ENCODE measurements around the gene SETD2.

GRCh38 chr3:46978985-46979944 lies 184.6 kb downstream of the SETD2 start, which contains the start of gene NBEAL2:
- TF ChIP-seq CTCF (conservative IDR thresholded peaks at IDR 0.05; ENCODE audit: low read depth in 2 of 2) (no peak; a peak in 1 of 4 replicates), EZH2 (IDR thresholded peaks at IDR 0.05; ENCODE audit: low read depth, unreplicated experiment) (no peak), JUNB (IDR thresholded peaks at IDR 0.05; ENCODE audit: unreplicated experiment) (no peak), REST (IDR thresholded peaks at IDR 0.05; ENCODE audit: unreplicated experiment) (no peak), POLR2AphosphoS5 (IDR thresholded peaks at IDR 0.05; ENCODE audit: low read depth) (peak; percentile 73), ZNF331 (CRISPR knock-in tag; IDR thresholded peaks at IDR 0.05; ENCODE audit: low read depth) (no peak), CREB1 (CRISPR knock-in tag; IDR thresholded peaks at IDR 0.05; ENCODE audit: low read depth) (no peak)

Measured in GM23338 (cell line).